HAP-1 (cell line): ENCODE results near the gene TMEM63A.
"Not testable (repeated sequence)": the region's sequence is repeated elsewhere in the genome, so short reads cannot be mapped to it uniquely, and the experiment has no call there.

ENCODE experiments used
- DNase-seq, 2 experiments: peaks; one replicate each; pipeline ENCODE4 v3.0.0-alpha.2; 2016 to 2020; ENCODE audit warnings: low spot score in 2 of 2
- H3K27me3 ChIP-seq: fragments of 250-450 bp; sonication (Bioruptor Pico); 2 replicates; pipeline ENCODE4 v1.5.1; 2020; ENCODE audit warnings: low read depth, mild to moderate bottlenecking, moderate library complexity
- H3K36me3 ChIP-seq: fragments of 250-450 bp; sonication (Bioruptor Pico); replicated peaks from 2 replicates; pipeline ENCODE4 v1.5.1; 2020; ENCODE audit warnings: mild to moderate bottlenecking
- H3K4me1 ChIP-seq: fragments of 250-450 bp; sonication (Bioruptor Pico); 2 replicates; pipeline ENCODE4 v1.5.1; 2020; ENCODE audit warnings: mild to moderate bottlenecking
- H3K4me3 ChIP-seq: fragments of 250-450 bp; sonication (Bioruptor Pico); 2 replicates; pipeline ENCODE4 v1.5.1; 2020; ENCODE audit warnings: mild to moderate bottlenecking, moderate library complexity
- H3K9me3 ChIP-seq: fragments of 250-450 bp; sonication (Bioruptor Pico); 2 replicates; pipeline ENCODE4 v1.5.1; 2020; ENCODE audit warnings: mild to moderate bottlenecking, moderate library complexity
- in situ Hi-C: fragments of 300-500 bp; cut with MboI; formaldehyde crosslinking; loops from 3 replicates; pipeline ENCODE4 v1.14.3; 2020; ENCODE audit warnings: low sequenced_read_pairs, inconsistent platforms, mixed read lengths

The TMEM63A gene

GRCh38 chr1:225806736-225807135, 75.4 kb downstream of the TMEM63A start:
- H3K27me3 ChIP-seq, H3K4me1 ChIP-seq, H3K4me3 ChIP-seq, H3K9me3 ChIP-seq, H3K36me3 ChIP-seq, in situ Hi-C loops, DNase-seq: not testable (repeated sequence)

DNA sequence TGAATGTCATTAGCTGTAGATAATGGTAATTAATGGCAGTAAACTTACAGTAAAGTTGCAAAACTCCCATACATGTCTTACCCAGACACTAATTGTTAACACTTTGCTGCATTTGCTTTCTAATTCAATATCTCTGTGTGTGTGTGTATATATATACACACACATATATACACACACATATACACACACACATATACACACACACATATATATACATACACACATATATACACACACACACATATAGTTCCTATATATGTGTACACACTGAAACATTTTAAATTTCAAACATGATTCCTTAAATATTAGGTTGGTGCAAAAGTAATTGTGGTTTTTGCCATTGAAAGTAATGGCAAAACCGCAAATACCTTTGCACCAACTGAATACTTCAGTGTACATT, 75.9 kb downstream of the TMEM63A start:
- H3K4me1 ChIP-seq = no peaks in the 10 kb centered on the region; the same call in 1 of the 2 replicates
- DNase-seq = no peak
- in situ Hi-C loops = no loop called here
- H3K27me3 ChIP-seq = no peaks in the 10 kb centered on the region
- H3K36me3 ChIP-seq = no peaks in the 10 kb centered on the region
- no peaks in the 10 kb centered on the region for H3K9me3 ChIP-seq
- no peak overlapping the region for H3K4me3 ChIP-seq

DNA sequence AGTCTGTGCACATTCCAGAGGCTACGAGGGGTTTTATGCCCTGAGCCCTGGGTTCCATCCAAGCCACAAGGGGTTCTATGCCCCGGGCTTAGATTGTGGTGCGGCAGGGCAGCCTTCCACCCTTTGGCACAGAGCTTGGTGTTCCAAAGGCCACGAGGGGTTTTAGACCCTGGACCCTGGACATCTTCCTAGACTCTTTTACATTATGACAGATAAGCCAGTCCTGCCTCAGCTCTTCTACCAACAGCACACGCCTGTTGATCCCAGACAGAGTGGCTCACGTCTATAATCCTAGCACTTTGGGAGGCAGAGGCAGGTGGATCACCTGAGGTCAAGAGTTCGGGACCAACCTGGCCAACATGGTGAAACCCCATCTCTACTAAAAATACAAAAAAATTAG, 81.0 kb downstream of the TMEM63A start:
- H3K4me1 ChIP-seq, H3K36me3 ChIP-seq, H3K4me3 ChIP-seq, in situ Hi-C loops, DNase-seq, H3K27me3 ChIP-seq, H3K9me3 ChIP-seq: not testable (repeated sequence)

GRCh38 chr1:225796097-225796496, 86.1 kb downstream of the TMEM63A start:
- H3K36me3 ChIP-seq, H3K4me3 ChIP-seq, H3K4me1 ChIP-seq, DNase-seq, H3K27me3 ChIP-seq, H3K9me3 ChIP-seq, in situ Hi-C loops: not testable (repeated sequence)
